HG02623 (cell line): ENCODE data around the gene SYPL1.

ENCODE experiments used
- ATAC-seq: cut with Tn5 transposase; IDR thresholded peaks from one replicate; pipeline ENCODE4 v1.9.1; 2021; ENCODE audit warnings: moderate library complexity; ENCODE audit not compliant: unreplicated experiment

SYPL1 gene

DNA sequence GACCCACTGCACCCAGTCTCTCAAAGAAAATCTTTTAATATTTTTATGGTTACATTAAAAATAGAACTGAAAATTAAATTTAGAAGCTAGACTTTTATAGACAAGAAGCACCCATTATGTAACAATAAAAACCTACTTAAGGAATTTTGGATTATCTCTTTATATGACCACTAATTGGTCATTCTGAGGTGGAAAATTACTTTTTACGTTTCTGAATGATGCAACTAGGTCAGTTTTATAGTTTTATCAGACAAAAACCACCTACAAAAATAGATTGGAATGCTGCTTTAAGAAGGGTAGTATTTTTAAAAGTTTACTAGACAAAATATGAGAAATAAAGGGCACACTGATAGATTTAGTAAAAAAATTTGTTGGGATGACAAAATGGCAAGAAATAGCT lies 16.5 kb downstream of the SYPL1 start:
- ATAC-seq = no peak

DNA sequence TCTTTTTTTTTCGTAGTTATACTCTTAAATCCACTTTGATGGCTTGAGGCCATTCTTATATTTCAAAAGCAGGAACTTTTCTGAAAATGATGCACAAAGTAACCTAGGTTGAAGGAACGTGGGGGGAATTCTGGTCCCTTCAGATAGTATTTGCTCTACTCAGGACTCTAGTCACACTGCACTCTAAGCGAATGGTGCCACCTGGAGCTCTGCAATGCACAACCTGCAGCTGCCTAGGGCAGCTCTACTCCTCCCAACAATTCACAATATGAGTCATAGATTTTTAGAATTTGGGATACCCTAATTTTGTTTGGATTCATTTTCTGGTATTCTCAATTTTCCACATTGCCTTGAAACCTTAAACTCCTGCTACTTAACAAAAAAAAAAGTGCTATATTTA lies 17.3 kb downstream of the SYPL1 start:
- no peak for ATAC-seq

DNA sequence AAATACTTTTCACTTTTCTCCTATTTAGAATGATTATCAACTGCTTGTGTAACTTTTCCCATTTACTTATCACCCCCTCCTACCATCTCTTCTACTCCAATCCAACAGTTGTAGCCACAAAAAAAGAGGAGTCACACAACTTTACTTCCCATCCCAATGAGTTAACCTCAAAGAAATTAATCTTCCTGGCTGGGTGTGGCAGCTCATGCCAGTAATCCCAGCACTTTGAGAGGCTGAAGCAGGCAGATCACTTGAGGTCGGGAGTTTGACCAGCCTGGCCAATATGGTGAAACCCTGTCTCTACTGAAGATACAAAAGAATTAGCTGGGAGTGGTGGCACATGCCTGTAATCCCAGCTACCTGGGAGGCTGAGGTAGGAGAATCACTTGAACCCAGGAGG lies 19.9 kb downstream of the SYPL1 start:
- no peak for ATAC-seq

DNA sequence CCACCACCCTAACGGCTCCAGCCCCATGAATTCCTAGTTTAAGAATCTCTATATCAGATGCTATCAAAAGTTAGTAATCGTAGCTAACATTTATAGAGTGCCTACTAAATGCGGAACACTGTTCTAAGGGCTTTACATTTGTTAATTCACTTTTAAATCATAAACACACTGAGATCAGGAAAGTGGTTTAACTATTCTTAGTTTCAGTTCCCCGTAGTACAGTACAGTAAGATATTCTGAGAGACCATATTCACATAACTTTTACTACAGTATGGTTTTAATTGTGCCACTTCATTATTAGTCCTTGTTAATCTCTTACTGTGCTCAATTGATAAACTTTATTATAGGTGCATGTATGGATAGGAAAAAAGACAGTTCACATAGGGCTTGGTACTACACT lies 22.5 kb downstream of the SYPL1 start:
- ATAC-seq = peak; percentile 83

GRCh38 chr7:106088014-106088413 lies 24.1 kb downstream of the SYPL1 start:
- ATAC-seq = no peak

GRCh38 chr7:106086062-106086461 lies 26.1 kb downstream of the SYPL1 start:
- ATAC-seq = no peak

- ATAC-seq = no peak
Measured at GRCh38 chr7:106085015-106085414, 27.1 kb downstream of the SYPL1 start.

- no peak for ATAC-seq
Measured at GRCh38 chr7:106083717-106084116, 28.4 kb downstream of the SYPL1 start.

DNA sequence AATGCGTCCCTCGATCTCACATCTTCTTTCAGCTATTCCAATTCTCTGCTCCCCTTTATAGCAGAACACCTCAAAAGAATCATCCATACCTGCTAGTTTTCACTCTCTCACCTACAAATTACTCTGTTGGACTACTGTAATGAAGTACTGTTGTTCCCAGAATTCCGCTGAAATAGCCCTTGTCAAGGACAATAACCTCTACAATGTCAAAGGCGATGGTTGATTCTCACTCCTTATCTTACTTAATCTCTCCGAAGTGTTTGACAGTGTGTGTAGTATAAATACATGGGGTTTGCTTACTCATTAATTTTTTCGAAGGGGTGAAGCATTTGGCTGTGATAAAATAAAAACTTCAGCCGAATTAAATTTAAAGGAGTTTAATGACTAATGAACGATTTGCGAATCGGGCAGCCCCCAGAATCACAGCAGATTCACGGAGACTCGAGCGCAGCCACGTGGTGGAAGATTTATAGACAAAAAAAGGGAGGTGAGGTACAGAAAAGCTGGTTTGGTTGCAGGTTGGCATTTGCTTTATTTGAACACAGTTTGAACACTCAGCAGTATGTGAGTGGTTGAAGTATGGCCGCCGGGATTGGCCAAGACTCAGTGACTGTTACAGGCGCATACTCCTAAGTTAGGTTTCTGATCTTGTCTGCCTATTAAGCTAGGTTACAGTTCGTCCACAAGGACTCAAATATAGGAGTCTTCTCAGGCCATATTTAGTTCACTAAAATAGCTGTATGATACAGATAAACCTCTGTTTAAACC lies 29.8 kb downstream of the SYPL1 start:
- no peak for ATAC-seq

- no peak for ATAC-seq
Measured at GRCh38 chr7:106080300-106080987, 31.7 kb downstream of the SYPL1 start.

- ATAC-seq = no peak
Measured at GRCh38 chr7:106076537-106076936, 35.6 kb downstream of the SYPL1 start.

GRCh38 chr7:106075937-106076336 lies 36.2 kb downstream of the SYPL1 start:
- ATAC-seq = no peak

DNA sequence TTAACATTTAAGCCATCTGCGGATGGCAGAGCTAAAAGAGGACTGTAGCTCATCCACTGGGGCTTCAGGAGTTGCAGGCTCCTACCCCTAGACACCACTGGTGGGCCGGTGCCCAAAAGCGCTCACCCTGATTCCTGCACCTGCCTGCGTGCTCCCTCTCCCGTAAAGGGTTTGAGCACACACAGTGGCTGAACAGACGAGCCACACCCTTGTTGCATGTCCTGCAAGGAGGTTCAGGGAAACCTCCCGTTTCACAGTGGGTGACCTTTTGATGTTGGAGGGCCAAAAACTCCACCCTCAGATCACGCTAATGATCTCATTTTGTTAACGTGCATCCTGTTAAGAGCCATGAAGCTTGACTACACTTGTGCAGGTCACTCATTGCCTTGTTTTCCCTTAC lies 37.9 kb downstream of the SYPL1 start:
- ATAC-seq = no peak

GRCh38 chr7:106073701-106074100 lies 38.4 kb downstream of the SYPL1 start:
- no peak for ATAC-seq

DNA sequence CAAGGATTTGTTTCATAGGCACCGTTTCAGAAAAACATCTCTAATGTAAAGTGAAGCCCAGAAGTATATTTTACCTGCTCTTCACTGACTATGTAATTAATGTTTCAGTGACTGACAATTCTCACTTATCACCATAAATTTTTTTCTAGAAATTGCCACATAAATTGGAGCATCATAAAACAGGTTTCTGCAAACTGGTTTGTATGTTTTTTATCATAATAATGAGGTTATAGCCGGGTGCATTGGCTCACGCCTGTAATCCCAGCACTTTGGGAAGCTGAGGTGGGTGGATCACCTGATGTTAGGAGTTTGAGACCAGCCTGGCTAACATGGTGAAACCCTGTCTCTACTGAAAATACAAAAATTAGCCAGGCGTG lies 39.4 kb downstream of the SYPL1 start:
- no peak for ATAC-seq

GRCh38 chr7:106071999-106072714 lies 40.0 kb downstream of the SYPL1 start:
- ATAC-seq = no peak

DNA sequence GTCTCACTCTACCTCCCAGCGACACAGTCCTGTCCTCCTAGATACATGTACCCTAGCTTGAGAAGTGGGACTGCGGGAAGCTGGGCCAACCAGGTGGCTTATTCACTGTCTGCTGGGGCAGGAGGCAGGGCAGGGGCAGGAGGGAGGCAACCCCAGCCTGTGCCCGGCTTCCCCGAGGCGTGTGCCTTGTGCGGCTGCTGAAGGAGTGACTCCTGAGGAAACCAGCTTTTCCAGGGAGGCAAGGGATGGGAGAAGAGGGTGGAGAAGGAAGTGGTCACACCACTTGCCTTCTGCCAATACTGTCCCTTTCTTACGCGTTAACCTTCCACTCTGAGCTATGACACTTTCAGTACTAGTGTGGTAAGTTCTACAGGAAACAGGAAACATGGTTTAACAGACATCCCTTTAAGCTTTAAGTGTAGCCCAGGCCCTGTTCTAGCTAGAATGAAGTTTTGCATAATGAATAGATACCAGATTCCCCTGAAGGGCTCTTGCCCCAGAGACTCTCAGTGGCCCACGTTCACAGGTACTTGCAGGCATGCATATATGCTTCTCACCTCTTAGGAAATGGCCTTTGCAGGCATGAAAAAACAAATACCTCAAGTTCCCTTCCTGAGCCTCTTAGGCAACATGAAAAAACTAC lies 40.6 kb downstream of the SYPL1 start:
- ATAC-seq = peak; percentile 98

DNA sequence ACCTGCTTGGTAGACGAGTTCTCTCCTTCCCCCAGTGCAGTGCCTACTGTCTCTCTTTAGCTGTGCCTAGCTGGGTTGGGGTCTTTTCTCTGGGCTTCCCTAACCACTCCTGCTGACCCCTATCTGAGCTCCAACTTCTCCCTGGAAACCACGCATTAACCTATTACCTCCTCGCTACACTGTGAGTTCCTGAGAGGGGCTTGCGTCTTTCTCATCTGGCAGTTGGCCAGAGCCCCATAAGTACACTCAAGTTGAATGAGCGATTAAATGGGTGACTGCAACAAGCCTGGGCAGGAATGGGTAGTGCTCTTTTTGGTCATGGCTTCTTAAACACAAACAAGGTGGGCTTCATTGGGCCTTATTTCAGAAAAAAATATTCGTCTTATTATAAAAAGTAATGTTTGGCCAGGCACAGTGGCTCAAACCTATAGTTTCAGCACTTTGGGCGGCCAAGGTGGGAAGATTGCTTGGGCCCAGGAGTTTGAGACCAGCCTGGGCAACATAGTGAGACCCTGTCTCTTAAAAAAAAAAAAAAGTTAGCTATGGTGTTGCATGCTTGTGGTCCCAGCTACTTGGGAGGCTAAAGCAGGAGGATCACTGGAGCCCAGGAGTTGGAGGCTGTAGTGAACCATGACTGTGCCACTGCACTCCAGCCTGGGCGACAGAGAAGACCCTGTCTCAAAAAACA lies 41.4 kb downstream of the SYPL1 start:
- no peak for ATAC-seq

DNA sequence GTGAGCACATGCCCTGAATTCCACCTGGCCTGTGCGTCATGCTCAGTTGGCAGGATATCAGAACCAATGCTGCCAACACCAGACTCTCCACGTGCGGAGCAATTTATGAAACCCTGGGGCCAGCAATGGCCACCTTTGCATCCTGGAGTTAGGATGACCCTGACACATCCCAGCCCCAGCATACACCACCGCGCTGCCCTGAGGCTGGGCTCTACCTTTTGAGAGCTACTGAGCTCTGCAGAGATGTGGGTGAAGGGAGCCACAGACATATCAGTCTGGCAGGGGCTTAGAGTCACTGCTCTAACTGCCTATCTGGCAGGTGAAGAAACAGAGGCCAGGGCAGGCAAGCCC lies 41.9 kb downstream of the SYPL1 start:
- no peak for ATAC-seq

DNA sequence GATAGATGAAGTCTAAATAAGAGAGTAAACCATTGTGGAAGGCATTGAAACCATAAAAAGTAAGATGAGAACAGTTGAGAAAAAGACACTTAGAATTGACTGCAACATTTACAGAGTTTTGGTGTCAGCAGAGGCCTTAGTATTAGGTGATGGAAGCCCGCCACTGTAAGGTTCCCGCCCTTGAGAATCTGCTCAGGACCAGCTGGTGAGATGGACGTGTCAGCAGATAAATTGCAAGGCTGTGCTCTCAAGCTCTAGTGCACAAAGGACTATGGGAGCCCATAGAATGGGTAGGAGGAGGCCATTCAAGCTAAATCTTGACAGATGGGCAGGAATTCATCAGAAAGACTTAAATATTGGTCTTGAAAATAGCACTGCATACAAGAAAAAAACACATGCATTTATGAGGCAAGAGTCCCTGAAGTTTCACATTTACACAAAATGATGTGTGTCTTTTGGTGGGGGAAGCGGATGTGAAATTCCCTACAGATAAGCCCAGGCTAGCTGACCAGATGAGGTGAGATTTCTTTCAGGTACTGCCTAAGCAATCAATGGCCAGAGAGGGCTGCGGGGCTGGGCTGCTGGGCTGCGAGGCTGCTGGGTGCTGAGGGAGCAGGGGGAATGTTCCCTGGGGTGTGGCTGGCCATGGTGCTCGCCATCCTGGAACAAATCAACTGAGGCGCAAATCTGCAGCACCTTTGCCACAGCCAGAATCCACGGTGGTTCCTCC lies 42.5 kb downstream of the SYPL1 start:
- ATAC-seq = no peak
